ENCODE data around the gene PDGFC. TPM values are rescaled to one million over a fixed set of nuclear protein-coding genes. Genes with fewer than 3 reads are reported as not detected.

Gene PDGFC
- polyA plus RNA-seq, 3 donors from 2014 or later: 0.09 TPM; not detected in 1

GRCh38 chr4:156858071-156858470, 113.5 kb downstream of the PDGFC start:
- Mint-ChIP-seq H3K27me3 (ENCODE audit: low read depth in 3 of 3) (peaks cover 0 to 1% (median 0%) of the 10 kb centered on the region in 3 donors), H3K4me3 (no peak overlapping the region), H3K36me3 (no peaks in the 10 kb centered on the region), H3K9me3 (peaks cover 0 to 26% (median 2%) of the 10 kb centered on the region in 6 donors), H3K27ac (no peak overlapping the region), H3K4me1 (no peaks in the 10 kb centered on the region)
- DNase-seq: no peak

GRCh38 chr4:156838761-156839160, 132.8 kb downstream of the PDGFC start:
- peaks cover 0 to 2% (median 0%) of the 10 kb centered on the region in 3 donors for H3K27me3 Mint-ChIP-seq (ENCODE audit: low read depth in 3 of 3)
- DNase-seq: no peak
- H3K27ac Mint-ChIP-seq: no peak overlapping the region
- peaks cover 11 to 80% (median 32%) of the 10 kb centered on the region in 6 donors for H3K9me3 Mint-ChIP-seq
- H3K4me1 Mint-ChIP-seq: no peaks in the 10 kb centered on the region
- H3K4me3 Mint-ChIP-seq: no peak overlapping the region
- peaks cover 0 to 4% (median 4%) of the 10 kb centered on the region in 3 donors for H3K36me3 Mint-ChIP-seq

GRCh38 chr4:156837625-156838345, 133.8 kb downstream of the PDGFC start:
- Mint-ChIP-seq H3K9me3 (peaks cover 11 to 76% (median 33%) of the 10 kb centered on the region in 6 donors), H3K4me3 (no peak overlapping the region), H3K27ac (no peak overlapping the region), H3K27me3 (ENCODE audit: low read depth in 3 of 3) (peaks cover 0 to 2% (median 0%) of the 10 kb centered on the region in 3 donors), H3K4me1 (no peaks in the 10 kb centered on the region), H3K36me3 (peaks cover 0 to 4% (median 4%) of the 10 kb centered on the region in 3 donors)
- DNase-seq: no peak

GRCh38 chr4:156832886-156833285, 138.7 kb downstream of the PDGFC start:
- H3K27me3 Mint-ChIP-seq (ENCODE audit: low read depth in 3 of 3): no peaks in the 10 kb centered on the region
- no peak for DNase-seq
- H3K9me3 Mint-ChIP-seq: peaks cover 0 to 40% (median 14%) of the 10 kb centered on the region in 6 donors
- no peak overlapping the region for H3K4me3 Mint-ChIP-seq
- no peaks in the 10 kb centered on the region for H3K4me1 Mint-ChIP-seq
- no peaks in the 10 kb centered on the region for H3K36me3 Mint-ChIP-seq
- H3K27ac Mint-ChIP-seq: no peak overlapping the region

GRCh38 chr4:156830351-156830750, 141.2 kb downstream of the PDGFC start:
- Mint-ChIP-seq H3K9me3 (peaks cover 0 to 31% (median 16%) of the 10 kb centered on the region in 6 donors), H3K27me3 (ENCODE audit: low read depth in 3 of 3) (no peaks in the 10 kb centered on the region), H3K27ac (no peak overlapping the region), H3K4me3 (no peak overlapping the region), H3K36me3 (no peaks in the 10 kb centered on the region), H3K4me1 (no peaks in the 10 kb centered on the region)
- DNase-seq: no peak

GRCh38 chr4:156829201-156829873, 142.3 kb downstream of the PDGFC start:
- no peak for DNase-seq
- Mint-ChIP-seq H3K27me3 (ENCODE audit: low read depth in 3 of 3) (no peaks in the 10 kb centered on the region), H3K9me3 (peaks cover 0 to 25% (median 13%) of the 10 kb centered on the region in 6 donors), H3K4me1 (no peaks in the 10 kb centered on the region), H3K36me3 (no peaks in the 10 kb centered on the region), H3K27ac (no peak overlapping the region), H3K4me3 (no peak overlapping the region)

GRCh38 chr4:156827519-156827918, 144.1 kb downstream of the PDGFC start:
- H3K27ac Mint-ChIP-seq: no peak overlapping the region
- no peak overlapping the region for H3K4me3 Mint-ChIP-seq
- H3K36me3 Mint-ChIP-seq: no peaks in the 10 kb centered on the region
- no peaks in the 10 kb centered on the region for H3K4me1 Mint-ChIP-seq
- DNase-seq: no peak
- no peaks in the 10 kb centered on the region for H3K27me3 Mint-ChIP-seq (ENCODE audit: low read depth in 3 of 3)
- H3K9me3 Mint-ChIP-seq: peaks cover 0 to 15% (median 7%) of the 10 kb centered on the region in 6 donors

GRCh38 chr4:156825074-156825473, 146.5 kb downstream of the PDGFC start:
- peaks cover 0 to 23% (median 5%) of the 10 kb centered on the region in 6 donors for H3K9me3 Mint-ChIP-seq
- no peaks in the 10 kb centered on the region for H3K27me3 Mint-ChIP-seq (ENCODE audit: low read depth in 3 of 3)
- no peak overlapping the region for H3K27ac Mint-ChIP-seq
- no peak overlapping the region for H3K4me3 Mint-ChIP-seq
- no peak for DNase-seq
- H3K36me3 Mint-ChIP-seq: no peaks in the 10 kb centered on the region
- no peaks in the 10 kb centered on the region for H3K4me1 Mint-ChIP-seq

GRCh38 chr4:156824451-156825060, 147.0 kb downstream of the PDGFC start:
- no peak overlapping the region for H3K4me3 Mint-ChIP-seq
- H3K27ac Mint-ChIP-seq: no peak overlapping the region
- H3K9me3 Mint-ChIP-seq: peaks cover 0 to 27% (median 9%) of the 10 kb centered on the region in 6 donors
- DNase-seq: no peak
- no peaks in the 10 kb centered on the region for H3K4me1 Mint-ChIP-seq
- no peaks in the 10 kb centered on the region for H3K27me3 Mint-ChIP-seq (ENCODE audit: low read depth in 3 of 3)
- H3K36me3 Mint-ChIP-seq: peaks cover 0 to 3% (median 0%) of the 10 kb centered on the region in 3 donors

- Mint-ChIP-seq H3K27ac (no peak overlapping the region), H3K36me3 (peaks cover 0 to 3% (median 0%) of the 10 kb centered on the region in 3 donors), H3K4me3 (no peak overlapping the region), H3K27me3 (ENCODE audit: low read depth in 3 of 3) (no peaks in the 10 kb centered on the region), H3K9me3 (peaks cover 3 to 21% (median 11%) of the 10 kb centered on the region in 6 donors), H3K4me1 (no peaks in the 10 kb centered on the region)
- DNase-seq: no peak
Measured at GRCh38 chr4:156820931-156821330, 150.7 kb downstream of the PDGFC start.

- H3K4me1 Mint-ChIP-seq: no peaks in the 10 kb centered on the region
- peaks cover 7 to 44% (median 19%) of the 10 kb centered on the region in 6 donors for H3K9me3 Mint-ChIP-seq
- no peak overlapping the region for H3K4me3 Mint-ChIP-seq
- no peaks in the 10 kb centered on the region for H3K27me3 Mint-ChIP-seq (ENCODE audit: low read depth in 3 of 3)
- DNase-seq: no peak
- H3K27ac Mint-ChIP-seq: no peak overlapping the region
- peaks cover 0 to 3% (median 0%) of the 10 kb centered on the region in 3 donors for H3K36me3 Mint-ChIP-seq
Measured at GRCh38 chr4:156816360-156816755, 155.2 kb downstream of the PDGFC start.

GRCh38 chr4:156815717-156816359, 155.8 kb downstream of the PDGFC start:
- no peak for DNase-seq
- Mint-ChIP-seq H3K27me3 (ENCODE audit: low read depth in 3 of 3) (no peaks in the 10 kb centered on the region), H3K27ac (no peak overlapping the region), H3K4me1 (no peaks in the 10 kb centered on the region), H3K36me3 (peaks cover 0 to 3% (median 0%) of the 10 kb centered on the region in 3 donors), H3K4me3 (no peak overlapping the region), H3K9me3 (peaks cover 7 to 43% (median 18%) of the 10 kb centered on the region in 6 donors)

GRCh38 chr4:156811963-156812362, 159.6 kb downstream of the PDGFC start:
- Mint-ChIP-seq H3K36me3 (no peaks in the 10 kb centered on the region), H3K27ac (no peak overlapping the region), H3K4me3 (no peak overlapping the region), H3K9me3 (peaks cover 0 to 29% (median 12%) of the 10 kb centered on the region in 6 donors), H3K4me1 (no peaks in the 10 kb centered on the region), H3K27me3 (ENCODE audit: low read depth in 3 of 3) (no peaks in the 10 kb centered on the region)
- no peak for DNase-seq
